NCI-H187 treated with DMSO at 0.1 percent for 48 hours (cell line): ENCODE data around the gene ST8SIA2.

Experiments
- DNase-seq: peaks from one replicate; lab custom pipeline; 2025; lab: John Stamatoyannopoulos, UW

Gene ST8SIA2

DNA sequence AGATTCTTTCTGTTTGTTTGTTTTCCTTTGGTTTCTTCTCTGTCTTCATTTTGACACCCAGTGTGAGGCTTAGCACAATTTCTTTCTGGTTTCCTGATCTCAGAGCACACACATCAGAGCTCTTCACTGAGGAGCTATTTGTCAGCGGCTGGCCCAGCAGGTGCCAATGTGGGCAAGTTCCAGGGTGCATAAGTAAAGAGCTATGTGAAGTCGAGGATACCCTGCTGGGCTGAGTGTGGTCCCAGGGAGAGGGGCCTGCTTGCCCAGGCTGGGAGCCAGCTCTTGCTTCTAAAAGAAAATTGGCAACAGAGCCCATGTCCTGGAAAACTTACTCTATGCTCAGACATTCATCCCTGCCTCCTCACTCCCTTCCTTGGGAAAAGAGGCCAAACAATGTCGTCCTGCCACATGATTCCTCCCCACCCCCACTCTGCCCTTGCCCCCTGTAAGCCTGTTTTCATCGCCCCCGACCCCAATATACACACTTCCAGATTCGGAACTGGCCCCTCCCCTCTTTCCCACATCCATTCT lies 101.2 kb downstream of the ST8SIA2 start:
- DNase-seq, result no peak

DNA sequence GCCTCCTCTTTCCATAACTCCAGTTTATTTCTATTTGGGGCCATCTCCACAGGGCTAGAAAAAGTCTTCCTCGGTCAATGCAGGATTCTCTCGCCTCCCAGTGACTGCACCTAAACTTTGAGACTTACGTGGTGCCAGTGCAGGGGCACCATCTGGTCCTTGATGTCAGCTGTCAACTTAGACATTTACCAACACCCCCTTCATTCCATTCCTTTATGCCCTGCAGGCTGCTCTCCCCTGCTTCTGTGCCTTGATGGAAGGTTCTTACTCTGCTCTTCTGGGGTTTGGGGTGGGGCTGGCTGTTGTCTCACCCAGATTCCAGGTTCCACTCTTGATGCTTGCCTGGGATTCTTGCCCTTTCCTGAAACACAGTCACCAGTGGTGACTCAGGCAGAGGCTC lies 101.8 kb downstream of the ST8SIA2 start:
- DNase-seq, result no peak

GRCh38 chr15:92499731-92500530 lies 106.2 kb downstream of the ST8SIA2 start:
- no peak for DNase-seq

GRCh38 chr15:92502336-92502735 lies 108.7 kb downstream of the ST8SIA2 start:
- no peak for DNase-seq

- no peak for DNase-seq
Measured at GRCh38 chr15:92502930-92503857, 109.5 kb downstream of the ST8SIA2 start.

GRCh38 chr15:92503889-92504288 lies 110.2 kb downstream of the ST8SIA2 start:
- DNase-seq, result no peak

DNA sequence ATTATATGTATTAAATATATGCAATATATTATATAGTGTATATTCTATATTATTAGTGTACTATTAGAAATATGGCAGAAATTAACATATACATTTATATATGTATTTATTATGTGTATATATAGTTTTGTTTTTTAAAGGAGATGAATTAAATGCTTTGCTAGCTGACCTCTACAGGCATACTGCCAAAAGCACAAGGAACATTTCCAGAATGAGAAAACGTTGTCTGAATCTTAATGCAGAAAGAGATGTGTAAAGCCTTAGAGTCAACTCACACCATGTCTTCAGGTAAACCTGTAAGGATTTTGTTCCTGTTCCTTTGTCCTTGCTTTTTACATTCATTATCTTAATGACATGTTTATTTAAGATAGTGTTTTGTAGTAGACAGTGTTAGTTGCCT lies 111.9 kb downstream of the ST8SIA2 start:
- no peak for DNase-seq

DNA sequence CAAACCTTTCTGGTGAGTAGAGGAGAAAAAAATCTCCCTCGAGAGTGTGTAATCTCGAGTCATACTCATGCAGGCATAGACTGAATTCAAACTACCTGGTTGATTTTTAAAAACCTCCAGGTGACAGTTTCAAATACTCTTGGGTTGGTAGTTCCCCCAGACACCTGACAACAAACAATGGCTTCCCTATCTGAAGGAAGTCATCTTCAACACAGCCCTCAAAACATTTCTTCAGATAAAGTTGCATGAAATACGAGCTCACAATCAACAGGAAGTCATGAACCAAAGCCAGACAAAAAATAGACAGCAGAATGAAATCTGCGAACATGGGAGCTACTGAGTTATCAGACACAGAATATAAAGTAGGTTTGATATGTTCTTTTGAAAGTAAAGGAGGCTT lies 112.8 kb downstream of the ST8SIA2 start:
- DNase-seq, result no peak

GRCh38 chr15:92510163-92510882 lies 116.6 kb downstream of the ST8SIA2 start:
- DNase-seq, result no peak
